Medulla oblongata (tissue), 1 donor: ENCODE measurements around the gene SHLD2.
"Not testable (repeated sequence)": the region's sequence is repeated elsewhere in the genome, so short reads cannot be mapped to it uniquely, and the experiment has no call there.

Source experiments
- DNase-seq: peaks from one replicate; pipeline ENCODE4 v3.0.0-alpha.2; 2015; ENCODE audit errors: extremely low spot score

SHLD2 gene

GRCh38 chr10:87142230-87143108 is 47.5 kb downstream of the SHLD2 start:
- peak; percentile 8 for DNase-seq

GRCh38 chr10:87143109-87143418 is 48.1 kb downstream of the SHLD2 start:
- not testable (repeated sequence) for DNase-seq

GRCh38 chr10:87145598-87145997 is 50.6 kb downstream of the SHLD2 start:
- DNase-seq, result not testable (repeated sequence)

- not testable (repeated sequence) for DNase-seq
These were observed 54.1 kb downstream of the SHLD2 start for GRCh38 chr10:87149020-87149609.

GRCh38 chr10:87151516-87151915 is 56.5 kb downstream of the SHLD2 start:
- DNase-seq, result not testable (repeated sequence)

GRCh38 chr10:87156841-87157240 is 61.8 kb downstream of the SHLD2 start:
- not testable (repeated sequence) for DNase-seq

GRCh38 chr10:87157821-87158220 is 62.8 kb downstream of the SHLD2 start:
- not testable (repeated sequence) for DNase-seq

GRCh38 chr10:87162703-87163293 is 67.8 kb downstream of the SHLD2 start:
- not testable (repeated sequence) for DNase-seq

- not testable (repeated sequence) for DNase-seq
These were observed 68.4 kb downstream of the SHLD2 start for GRCh38 chr10:87163414-87163813.

- DNase-seq, result not testable (repeated sequence)
These were observed 74.9 kb downstream of the SHLD2 start for GRCh38 chr10:87169857-87170256.

- DNase-seq, result not testable (repeated sequence)
These were observed 75.7 kb downstream of the SHLD2 start for GRCh38 chr10:87170705-87171104.

GRCh38 chr10:87171670-87172069 is 76.7 kb downstream of the SHLD2 start:
- DNase-seq, result not testable (repeated sequence)

- not testable (repeated sequence) for DNase-seq
These were observed 77.2 kb downstream of the SHLD2 start for GRCh38 chr10:87172178-87172577.

- DNase-seq, result not testable (repeated sequence)
These were observed 82.6 kb downstream of the SHLD2 start for GRCh38 chr10:87177587-87177986.

GRCh38 chr10:87184421-87184820 is 89.4 kb downstream of the SHLD2 start:
- peak; percentile 54 for DNase-seq

- not testable (repeated sequence) for DNase-seq
These were observed 91.0 kb downstream of the SHLD2 start for GRCh38 chr10:87186016-87186415.

GRCh38 chr10:87187573-87187972 is 92.6 kb downstream of the SHLD2 start:
- DNase-seq, result not testable (repeated sequence)

GRCh38 chr10:87191841-87192240 is 96.8 kb downstream of the SHLD2 start:
- not testable (repeated sequence) for DNase-seq

- DNase-seq, result peak; percentile 59
These were observed 105.9 kb downstream of the SHLD2 start for GRCh38 chr10:87200924-87201323.

- not testable (repeated sequence) for DNase-seq
These were observed 109.8 kb downstream of the SHLD2 start for GRCh38 chr10:87204801-87205200.

GRCh38 chr10:87206922-87207321 is 111.9 kb downstream of the SHLD2 start:
- not testable (repeated sequence) for DNase-seq

- not testable (repeated sequence) for DNase-seq
These were observed 115.3 kb downstream of the SHLD2 start for GRCh38 chr10:87210309-87210708.

GRCh38 chr10:87211848-87212247 is 116.8 kb downstream of the SHLD2 start:
- not testable (repeated sequence) for DNase-seq
